ENCODE data around the gene YPEL1. TPM values are rescaled to one million over a fixed set of nuclear protein-coding genes. Genes with fewer than 3 reads are reported as not detected.

Gene YPEL1
- total and polyA plus RNA-seq, 2 of the 13 experiments (the other 11 are each of a cell fraction or from before 2014, with no cell fraction given) = 0.33 to 2.5 TPM

GRCh38 chr22:21780259-21780658 is 44.7 kb upstream of the YPEL1 start:
- FAIRE-seq (no peak), ATAC-seq (no peak), DNase-seq (ENCODE audit: low spot score) (no peak)
- Histone ChIP-seq H3K27ac (ENCODE audit: extremely low read length, insufficient read depth, low read length) (no peak overlapping the region), H4K20me1 (ENCODE audit: insufficient read depth, low read length) (no peaks in the 10 kb centered on the region), H3K36me3 (replicated peaks in 1 of 2; ENCODE audit: control insufficient read depth in 1 of 2, insufficient read depth in 2 of 2, low read length in 2 of 2) (peaks cover 9 to 57% of the 10 kb centered on the region in 2 experiments), H3K4me2 (ENCODE audit: low read depth, low read length) (no peak overlapping the region), H2AFZ (ENCODE audit: low read length) (no peak overlapping the region), H3K4me3 (replicated peaks in 1 of 3; ENCODE audit: insufficient read depth in 1 of 3, low read depth in 2 of 3, low read length in 3 of 3) (no peak overlapping the region), H3K9ac (ENCODE audit: insufficient read depth, low read depth, low read length) (no peak overlapping the region), H3K79me2 (ENCODE audit: insufficient read depth, low read length) (no peaks in the 10 kb centered on the region), H3K4me1 (ENCODE audit: insufficient read depth, low read length) (no peaks in the 10 kb centered on the region), H3K9me3 (ENCODE audit: low read length) (no peaks in the 10 kb centered on the region), H3K27me3 (ENCODE audit: control insufficient read depth in 1 of 2, insufficient read depth in 2 of 2, low read length in 2 of 2) (no peaks in the 10 kb centered on the region)
- TF ChIP-seq ZNF598 (CRISPR knock-in tag; IDR thresholded peaks at IDR 0.05; ENCODE audit: borderline replicate concordance) (no peak), ZBTB44 (CRISPR knock-in tag; IDR thresholded peaks at IDR 0.05) (no peak), HDAC2 (CRISPR knock-in tag; IDR thresholded peaks at IDR 0.05) (no peak), THAP11 (CRISPR knock-in tag; IDR thresholded peaks at IDR 0.05) (no peak), ZBTB7B (CRISPR knock-in tag; IDR thresholded peaks at IDR 0.05) (no peak), NFE2 (CRISPR knock-in tag; IDR thresholded peaks at IDR 0.05) (no peak), RFXANK (CRISPR knock-in tag; IDR thresholded peaks at IDR 0.05) (no peak), GFI1 (CRISPR knock-in tag; IDR thresholded peaks at IDR 0.05; ENCODE audit: borderline replicate concordance) (no peak), ZNF577 (CRISPR knock-in tag; IDR thresholded peaks at IDR 0.05; ENCODE audit: borderline replicate concordance, low read depth) (no peak), U2AF1 (optimal IDR thresholded peaks at IDR 0.05; ENCODE audit: low read depth, low read length) (no peak), NR2F1 (CRISPR knock-in tag; IDR thresholded peaks at IDR 0.05) (no peak), NR2F6 (IDR thresholded peaks at IDR 0.05) (no peak), NR2F6 (CRISPR knock-in tag; IDR thresholded peaks at IDR 0.05) (no peak), CC2D1A (CRISPR knock-in tag; IDR thresholded peaks at IDR 0.05) (no peak), NFATC3 (CRISPR knock-in tag; IDR thresholded peaks at IDR 0.05) (no peak), MED1 (CRISPR knock-in tag; IDR thresholded peaks at IDR 0.05) (no peak), ZNF124 (CRISPR knock-in tag; IDR thresholded peaks at IDR 0.05) (no peak)
- TF ChIP-seq, protein P1, sequence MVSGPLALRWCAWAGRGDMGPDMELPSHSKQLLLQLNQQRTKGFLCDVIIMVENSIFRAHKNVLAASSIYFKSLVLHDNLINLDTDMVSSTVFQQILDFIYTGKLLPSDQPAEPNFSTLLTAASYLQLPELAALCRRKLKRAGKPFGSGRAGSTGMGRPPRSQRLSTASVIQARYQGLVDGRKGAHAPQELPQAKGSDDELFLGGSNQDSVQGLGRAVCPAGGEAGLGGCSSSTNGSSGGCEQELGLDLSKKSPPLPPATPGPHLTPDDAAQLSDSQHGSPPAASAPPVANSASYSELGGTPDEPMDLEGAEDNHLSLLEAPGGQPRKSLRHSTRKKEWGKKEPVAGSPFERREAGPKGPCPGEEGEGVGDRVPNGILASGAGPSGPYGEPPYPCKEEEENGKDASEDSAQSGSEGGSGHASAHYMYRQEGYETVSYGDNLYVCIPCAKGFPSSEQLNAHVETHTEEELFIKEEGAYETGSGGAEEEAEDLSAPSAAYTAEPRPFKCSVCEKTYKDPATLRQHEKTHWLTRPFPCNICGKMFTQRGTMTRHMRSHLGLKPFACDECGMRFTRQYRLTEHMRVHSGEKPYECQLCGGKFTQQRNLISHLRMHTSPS (CRISPR knock-in tag; IDR thresholded peaks at IDR 0.05; ENCODE audit: low read depth) = no peak
- TF ChIP-seq, protein P2, sequence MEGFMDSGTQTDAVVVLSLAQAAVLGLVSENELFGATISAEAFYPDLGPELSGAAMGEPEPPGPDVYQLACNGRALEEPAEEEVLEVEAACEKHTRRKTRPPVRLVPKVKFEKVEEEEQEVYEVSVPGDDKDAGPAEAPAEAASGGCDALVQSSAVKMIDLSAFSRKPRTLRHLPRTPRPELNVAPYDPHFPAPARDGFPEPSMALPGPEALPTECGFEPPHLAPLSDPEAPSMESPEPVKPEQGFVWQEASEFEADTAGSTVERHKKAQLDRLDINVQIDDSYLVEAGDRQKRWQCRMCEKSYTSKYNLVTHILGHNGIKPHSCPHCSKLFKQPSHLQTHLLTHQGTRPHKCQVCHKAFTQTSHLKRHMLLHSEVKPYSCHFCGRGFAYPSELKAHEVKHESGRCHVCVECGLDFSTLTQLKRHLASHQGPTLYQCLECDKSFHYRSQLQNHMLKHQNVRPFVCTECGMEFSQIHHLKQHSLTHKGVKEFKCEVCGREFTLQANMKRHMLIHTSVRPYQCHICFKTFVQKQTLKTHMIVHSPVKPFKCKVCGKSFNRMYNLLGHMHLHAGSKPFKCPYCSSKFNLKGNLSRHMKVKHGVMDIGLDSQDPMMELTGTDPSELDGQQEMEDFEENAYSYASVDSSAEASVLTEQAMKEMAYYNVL (CRISPR knock-in tag; IDR thresholded peaks at IDR 0.05; ENCODE audit: borderline replicate concordance) = no peak
- in situ Hi-C loops (cut with HindIII; ENCODE audit: extremely low pct_ligation_motif_present, low pct_unique_long_range_greater_than_20kb) = no loop called here
- ChIA-PET CTCF (ENCODE audit: low intra/inter-chr PET ratio, low total read pairs) (no interaction called here), POLR2A (no interaction called here)
- intact Hi-C loops (cut with micrococcal nuclease; ENCODE audit: unreplicated experiment) = no loop called here
- no TSS peak for BruUV-seq (replicated peaks)
- 100% methylated on average over 2 of the region's 2 CpGs for WGBS (ENCODE audit: low lambda C conversion rate)

Data from HepG2 (cell line).